ENCODE measurements around the gene WFDC9.
"Not testable (repeated sequence)": the region's sequence is repeated elsewhere in the genome, so short reads cannot be mapped to it uniquely, and the experiment has no call there.

WFDC9 gene

DNA sequence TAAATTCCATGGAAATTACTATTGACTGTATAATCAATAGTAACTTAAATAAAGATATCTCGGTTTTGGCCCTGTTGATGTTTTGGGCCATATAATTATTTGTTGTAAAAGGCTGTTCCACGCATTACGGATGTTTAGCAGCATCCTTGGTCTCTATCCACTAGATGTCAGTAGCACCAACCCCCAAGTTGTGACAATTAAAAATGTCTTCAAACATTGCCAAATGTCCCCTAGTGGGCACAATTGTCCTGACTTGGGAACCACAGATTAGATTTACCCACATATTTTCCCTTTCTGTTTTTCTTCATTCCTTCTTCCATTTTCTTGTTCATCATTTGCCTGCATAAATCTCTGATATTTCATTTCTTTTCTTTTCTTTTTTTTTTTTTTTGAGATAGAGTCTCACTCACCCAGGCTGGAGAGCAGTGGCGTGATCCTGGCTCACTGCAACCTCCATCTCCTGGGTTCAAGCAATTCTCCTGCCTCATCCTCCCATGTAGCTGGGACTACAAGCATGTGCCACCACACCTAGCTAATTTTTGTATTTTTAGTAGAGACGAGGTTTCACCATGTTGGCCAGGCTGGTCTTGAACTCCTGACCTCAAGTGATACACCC lies 38.4 kb downstream of the WFDC9 start:
- DNase-seq (ENCODE audit: low spot score), result peak; percentile 18

DNA sequence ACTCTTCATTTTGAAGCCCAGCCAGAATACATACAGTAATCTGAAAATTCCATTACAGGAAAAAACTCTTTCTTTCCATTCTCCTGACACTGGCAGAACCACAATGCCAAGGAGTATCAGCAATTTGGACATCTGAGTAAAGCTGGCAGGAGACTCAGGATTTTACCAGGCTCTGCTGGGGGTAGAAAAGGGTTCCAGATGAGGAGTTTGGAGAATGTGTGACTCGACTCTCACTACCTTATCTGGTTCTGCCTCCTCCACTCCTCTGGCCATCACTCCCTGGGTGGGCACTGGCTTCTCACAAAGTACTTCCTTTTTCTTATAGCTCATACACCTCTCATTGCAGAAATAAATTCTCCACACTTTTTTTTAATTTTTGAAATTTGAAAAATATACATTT lies 41.4 kb downstream of the WFDC9 start:
- no peak for DNase-seq (ENCODE audit: low spot score)

DNA sequence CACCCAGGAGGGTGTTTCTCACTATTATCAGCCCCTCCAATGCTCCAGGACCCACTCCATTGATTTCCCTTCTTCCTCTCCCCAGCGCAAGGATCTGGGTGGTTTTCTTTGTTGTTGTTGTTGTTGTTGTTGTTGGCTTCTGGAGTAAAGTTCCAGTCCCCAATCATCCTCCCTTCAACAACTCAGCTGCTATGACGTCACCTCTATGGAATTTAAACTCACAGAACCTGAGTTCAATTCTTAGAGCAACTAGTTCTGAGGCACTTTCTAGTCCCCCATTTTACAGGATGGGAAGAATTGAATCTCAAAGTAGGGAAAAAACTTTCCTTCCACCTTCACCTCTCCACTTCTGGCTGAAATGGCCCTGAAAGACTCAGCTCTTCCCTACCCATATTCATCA lies 42.3 kb downstream of the WFDC9 start:
- DNase-seq (ENCODE audit: low spot score), result no peak

DNA sequence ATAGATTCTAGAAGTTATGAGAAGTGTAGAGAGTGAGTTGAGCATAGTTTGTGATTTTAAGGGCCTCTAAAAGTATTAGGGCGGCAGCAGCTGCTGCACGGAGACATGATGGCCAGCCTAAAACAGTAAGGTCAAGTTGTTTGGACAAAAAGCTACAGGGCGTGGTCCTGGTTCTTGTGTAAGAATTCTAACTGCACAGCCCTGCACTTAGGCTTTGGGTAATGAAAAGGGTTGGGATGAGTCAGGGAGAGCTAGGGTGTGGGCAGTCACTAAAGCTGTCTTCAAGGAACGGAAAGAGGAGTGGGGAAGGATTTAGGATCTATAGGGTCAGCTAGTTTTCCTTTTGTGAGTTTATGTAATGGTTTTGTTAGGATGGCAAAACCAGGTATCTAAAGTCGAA lies 45.1 kb downstream of the WFDC9 start:
- DNase-seq (ENCODE audit: low spot score), result not testable (repeated sequence)

DNA sequence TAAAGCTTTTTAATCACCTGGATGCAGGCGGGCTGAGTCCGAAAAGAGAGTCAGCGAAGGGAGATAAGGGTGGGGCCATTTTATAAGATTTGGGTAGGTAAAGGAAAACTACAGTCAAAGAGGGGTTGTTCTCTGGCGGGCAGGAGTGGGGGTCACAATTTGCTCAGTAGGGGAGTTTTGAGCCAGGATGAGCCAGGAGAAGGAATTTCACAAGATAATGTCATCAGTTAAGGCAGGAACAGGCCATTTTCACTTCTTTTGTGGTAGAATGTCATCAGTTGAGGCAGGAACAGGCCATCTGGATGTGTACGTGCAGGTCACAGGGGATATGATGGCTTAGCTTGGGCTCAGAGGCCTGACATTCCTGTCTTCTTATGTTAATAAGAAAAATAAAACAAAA lies 46.8 kb downstream of the WFDC9 start:
- not testable (repeated sequence) for DNase-seq (ENCODE audit: low spot score)

DNA sequence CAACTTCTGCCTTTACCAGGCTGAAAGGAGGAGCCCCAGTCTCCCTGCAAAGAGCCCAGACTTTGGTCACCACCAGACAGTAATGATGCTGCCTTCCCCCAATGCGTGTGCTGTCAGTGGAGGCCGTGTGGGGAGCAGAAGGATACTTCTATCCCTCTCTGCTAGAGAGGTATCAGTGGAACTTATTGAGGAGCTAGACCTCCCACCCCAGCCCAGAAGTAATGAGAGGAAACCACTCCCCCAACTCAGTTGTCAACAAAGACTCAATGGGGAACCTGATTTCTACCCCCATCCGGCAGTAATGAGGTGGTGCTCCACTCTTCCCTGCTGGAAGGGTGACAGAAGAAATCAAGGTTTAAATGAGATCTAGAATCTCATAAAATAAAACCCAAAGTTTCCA lies 47.6 kb downstream of the WFDC9 start:
- no peak for DNase-seq (ENCODE audit: low spot score)

DNA sequence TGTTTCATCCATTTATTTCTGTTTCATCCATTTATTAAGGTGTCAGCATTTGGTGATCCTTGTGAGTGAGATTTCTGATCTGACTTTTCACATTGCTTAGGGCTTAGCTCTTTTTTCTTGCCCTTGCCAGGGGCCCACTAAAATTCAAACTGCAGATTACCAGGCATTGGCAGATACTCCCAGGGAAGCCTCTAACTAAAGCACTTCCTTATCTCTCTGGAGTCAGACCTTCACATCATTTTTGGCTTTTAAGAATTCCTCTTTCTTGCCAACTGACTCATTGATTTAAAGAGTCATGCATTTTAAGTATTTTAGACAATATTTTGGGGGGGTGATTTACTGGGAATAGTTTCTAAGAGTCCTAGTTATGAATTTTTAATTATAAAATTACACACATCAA lies 49.4 kb downstream of the WFDC9 start:
- no peak for DNase-seq (ENCODE audit: low spot score)

DNA sequence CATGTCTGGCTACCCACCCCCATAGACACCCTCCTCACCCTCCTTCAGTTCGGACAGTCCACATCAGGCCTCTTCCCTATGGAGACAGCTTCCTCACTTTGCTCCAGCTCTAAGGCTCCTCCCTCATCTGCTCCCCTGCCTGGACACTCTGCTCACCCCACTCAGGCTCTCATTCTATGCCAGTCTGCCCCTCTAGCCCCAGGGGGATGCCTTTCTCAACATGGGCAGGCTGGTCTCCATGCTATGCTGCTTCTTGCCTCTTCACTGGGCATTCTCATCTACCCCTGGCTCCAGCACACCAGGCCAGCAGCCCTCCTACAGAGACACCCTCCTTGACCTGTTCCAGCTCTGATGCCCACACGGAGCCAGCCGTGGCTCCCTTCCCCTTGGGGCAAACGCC lies 51.9 kb downstream of the WFDC9 start, which contains the start of gene WFDC8:
WFDC8 (minus strand) TSS at position 101 of the 400 bp plus-strand sequence; CDS start at position 64, 37 bp downstream.
- no peak for DNase-seq (ENCODE audit: low spot score)

DNA sequence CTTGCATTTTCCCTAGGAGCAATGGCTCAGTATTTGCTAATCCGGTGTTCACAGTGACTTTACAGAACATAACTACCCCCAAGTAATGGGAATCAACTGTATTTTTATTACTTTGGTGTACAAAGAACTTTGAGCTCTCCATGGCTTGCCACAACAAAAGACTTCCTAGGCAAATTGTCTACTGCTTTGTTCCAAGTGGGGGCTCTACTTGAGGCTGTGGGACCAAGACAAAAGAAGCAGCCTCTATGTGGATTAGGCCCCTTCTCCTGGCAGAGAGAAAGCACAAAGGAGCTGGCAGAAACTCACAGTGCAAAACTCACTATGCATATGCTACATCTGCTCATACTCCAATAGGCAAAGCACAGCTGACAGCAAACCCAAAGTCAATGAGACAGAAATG lies 52.9 kb downstream of the WFDC9 start:
- DNase-seq (ENCODE audit: low spot score), result no peak

GRCh38 chr20:45576995-45577394 lies 54.1 kb downstream of the WFDC9 start:
- DNase-seq (ENCODE audit: low spot score), result no peak

- no peak for DNase-seq (ENCODE audit: low spot score)
Observed at GRCh38 chr20:45575931-45576330, 55.2 kb downstream of the WFDC9 start.

GRCh38 chr20:45569650-45570049 lies 61.4 kb downstream of the WFDC9 start:
- not testable (repeated sequence) for DNase-seq (ENCODE audit: low spot score)

GRCh38 chr20:45564760-45565276 lies 66.3 kb downstream of the WFDC9 start:
- no peak for DNase-seq (ENCODE audit: low spot score)

All from AG20443 (cell line).